HL-60 (cell line): ENCODE results near the gene PRDX3.
A peak's percentile ranks its signal among the peaks of the same experiment; 100 is the strongest.

Experiments
- GABPA ChIP-seq: IDR thresholded peaks from 2 replicates; pipeline ENCODE4 v1.6.1; 2012; ENCODE audit warnings: low read depth
- POLR2AphosphoS5 ChIP-seq: IDR thresholded peaks from 2 replicates; pipeline ENCODE4 v1.6.1; 2012; ENCODE audit warnings: low read depth
- SPI1 ChIP-seq: IDR thresholded peaks from 2 replicates; pipeline ENCODE4 v1.6.1; 2012; ENCODE audit warnings: low read depth, mild to moderate bottlenecking, borderline replicate concordance
- TF ChIP-seq, protein P1 (sequence below): IDR thresholded peaks from one replicate; pipeline ENCODE4 v1.5.1; 2011; ENCODE audit warnings: low read length, control low read depth, inconsistent platforms; ENCODE audit not compliant: insufficient read depth
- TF ChIP-seq, protein P2 (sequence below): IDR thresholded peaks from 2 replicates; pipeline ENCODE4 v1.6.1; 2012; ENCODE audit warnings: low read depth; ENCODE audit not compliant: insufficient replicate concordance

DNA sequence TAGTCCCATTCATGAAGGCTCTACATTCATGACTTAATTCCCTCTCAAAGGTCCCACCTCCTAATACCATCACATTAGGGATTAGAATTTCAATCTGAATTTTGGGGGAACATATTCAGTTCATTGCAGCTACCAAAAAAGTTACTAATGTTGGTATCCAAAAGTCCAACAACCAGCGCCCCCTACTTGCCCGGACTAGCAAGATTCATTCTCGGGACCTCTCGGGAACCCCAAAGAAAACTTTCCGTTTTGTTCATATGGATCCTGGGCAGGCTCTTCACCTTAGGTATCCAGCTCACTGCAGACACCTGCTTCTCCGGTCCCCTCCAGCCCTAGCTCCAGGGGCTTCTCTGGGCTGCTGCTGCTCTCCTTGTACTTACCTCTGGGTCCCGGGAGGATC is 19.8 kb upstream of the PRDX3 start:
- TF ChIP-seq POLR2AphosphoS5 (no peak), SPI1 (no peak), GABPA (no peak)
- TF ChIP-seq, protein P1, sequence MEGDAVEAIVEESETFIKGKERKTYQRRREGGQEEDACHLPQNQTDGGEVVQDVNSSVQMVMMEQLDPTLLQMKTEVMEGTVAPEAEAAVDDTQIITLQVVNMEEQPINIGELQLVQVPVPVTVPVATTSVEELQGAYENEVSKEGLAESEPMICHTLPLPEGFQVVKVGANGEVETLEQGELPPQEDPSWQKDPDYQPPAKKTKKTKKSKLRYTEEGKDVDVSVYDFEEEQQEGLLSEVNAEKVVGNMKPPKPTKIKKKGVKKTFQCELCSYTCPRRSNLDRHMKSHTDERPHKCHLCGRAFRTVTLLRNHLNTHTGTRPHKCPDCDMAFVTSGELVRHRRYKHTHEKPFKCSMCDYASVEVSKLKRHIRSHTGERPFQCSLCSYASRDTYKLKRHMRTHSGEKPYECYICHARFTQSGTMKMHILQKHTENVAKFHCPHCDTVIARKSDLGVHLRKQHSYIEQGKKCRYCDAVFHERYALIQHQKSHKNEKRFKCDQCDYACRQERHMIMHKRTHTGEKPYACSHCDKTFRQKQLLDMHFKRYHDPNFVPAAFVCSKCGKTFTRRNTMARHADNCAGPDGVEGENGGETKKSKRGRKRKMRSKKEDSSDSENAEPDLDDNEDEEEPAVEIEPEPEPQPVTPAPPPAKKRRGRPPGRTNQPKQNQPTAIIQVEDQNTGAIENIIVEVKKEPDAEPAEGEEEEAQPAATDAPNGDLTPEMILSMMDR, result peak; percentile 21
- TF ChIP-seq, protein P2, sequence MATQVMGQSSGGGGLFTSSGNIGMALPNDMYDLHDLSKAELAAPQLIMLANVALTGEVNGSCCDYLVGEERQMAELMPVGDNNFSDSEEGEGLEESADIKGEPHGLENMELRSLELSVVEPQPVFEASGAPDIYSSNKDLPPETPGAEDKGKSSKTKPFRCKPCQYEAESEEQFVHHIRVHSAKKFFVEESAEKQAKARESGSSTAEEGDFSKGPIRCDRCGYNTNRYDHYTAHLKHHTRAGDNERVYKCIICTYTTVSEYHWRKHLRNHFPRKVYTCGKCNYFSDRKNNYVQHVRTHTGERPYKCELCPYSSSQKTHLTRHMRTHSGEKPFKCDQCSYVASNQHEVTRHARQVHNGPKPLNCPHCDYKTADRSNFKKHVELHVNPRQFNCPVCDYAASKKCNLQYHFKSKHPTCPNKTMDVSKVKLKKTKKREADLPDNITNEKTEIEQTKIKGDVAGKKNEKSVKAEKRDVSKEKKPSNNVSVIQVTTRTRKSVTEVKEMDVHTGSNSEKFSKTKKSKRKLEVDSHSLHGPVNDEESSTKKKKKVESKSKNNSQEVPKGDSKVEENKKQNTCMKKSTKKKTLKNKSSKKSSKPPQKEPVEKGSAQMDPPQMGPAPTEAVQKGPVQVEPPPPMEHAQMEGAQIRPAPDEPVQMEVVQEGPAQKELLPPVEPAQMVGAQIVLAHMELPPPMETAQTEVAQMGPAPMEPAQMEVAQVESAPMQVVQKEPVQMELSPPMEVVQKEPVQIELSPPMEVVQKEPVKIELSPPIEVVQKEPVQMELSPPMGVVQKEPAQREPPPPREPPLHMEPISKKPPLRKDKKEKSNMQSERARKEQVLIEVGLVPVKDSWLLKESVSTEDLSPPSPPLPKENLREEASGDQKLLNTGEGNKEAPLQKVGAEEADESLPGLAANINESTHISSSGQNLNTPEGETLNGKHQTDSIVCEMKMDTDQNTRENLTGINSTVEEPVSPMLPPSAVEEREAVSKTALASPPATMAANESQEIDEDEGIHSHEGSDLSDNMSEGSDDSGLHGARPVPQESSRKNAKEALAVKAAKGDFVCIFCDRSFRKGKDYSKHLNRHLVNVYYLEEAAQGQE, result no peak
